Measurements from ENCODE around the gene LMBR1. TPM values are rescaled to one million over a fixed set of nuclear protein-coding genes. Genes with fewer than 3 reads are reported as not detected.

The LMBR1 gene
- total and polyA plus RNA-seq, 2 of the 4 experiments (the other 2 are of a cell fraction) = 11.9 to 19.9 TPM

DNA sequence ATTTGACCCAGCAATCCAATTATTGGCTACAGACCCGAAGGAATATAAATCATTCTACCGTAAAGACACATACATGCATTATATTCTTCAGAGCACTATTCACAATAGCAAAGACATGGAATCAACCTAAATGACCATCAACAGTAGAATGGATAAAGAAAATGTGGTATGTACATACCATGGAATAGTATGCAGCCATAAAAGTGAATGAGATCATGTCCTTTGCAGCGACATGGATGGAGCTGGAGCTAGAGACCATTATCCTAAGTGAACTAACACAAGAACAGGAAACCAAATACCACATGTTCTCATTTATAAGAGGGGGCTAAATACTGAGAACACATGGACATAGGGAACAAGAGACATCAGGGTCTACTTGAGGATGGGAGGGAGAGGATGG lies 44.0 kb downstream of the LMBR1 start:
- Histone ChIP-seq H3K18ac (ENCODE audit: low read depth, low read length) (no peak overlapping the region), H4K91ac (ENCODE audit: insufficient read depth, low read depth, low read length) (no peak overlapping the region), H3K27me3 (ENCODE audit: control insufficient read depth, insufficient read depth, low read length) (no peaks in the 10 kb centered on the region), H3K4me3 (ENCODE audit: insufficient read depth, low read depth, low read length) (no peak overlapping the region), H3K9me3 (ENCODE audit: control insufficient read depth, insufficient read depth, low read length) (0 out of 2 replicates have a peak, but pooled peaks cover 2% of the 10 kb centered on the region), H3K36me3 (ENCODE audit: control insufficient read depth, insufficient read depth, low read length) (no peaks in the 10 kb centered on the region), H4K20me1 (ENCODE audit: insufficient read depth, low read length) (0 out of 2 replicates have a peak, but pooled peaks cover 7% of the 10 kb centered on the region), H3K79me1 (ENCODE audit: low read depth in 1 of 2, low read length in 2 of 2) (peaks cover 8 to 22% of the 10 kb centered on the region in 2 experiments; a peak in 3 of 4 replicates), H2BK5ac (ENCODE audit: low read depth, low read length, poor library complexity, severe bottlenecking) (no peak overlapping the region), H3K9ac (ENCODE audit: low read depth, low read length) (no peak overlapping the region), H2AK9ac (replicated peaks; ENCODE audit: low read depth, low read length, poor library complexity) (no peak overlapping the region), H3K56ac (ENCODE audit: extremely low read depth, insufficient read depth, low read length) (no peak overlapping the region), H2AK5ac (ENCODE audit: low read depth, low read length) (no peak overlapping the region), H3K23ac (ENCODE audit: low read depth, low read length) (no peak overlapping the region), H2BK120ac (ENCODE audit: low read depth, low read length) (no peak overlapping the region), H4K8ac (ENCODE audit: low read depth in 2 of 2, low read length in 2 of 2) (no peak overlapping the region), H3K4me1 (ENCODE audit: control insufficient read depth, insufficient read depth, low read length) (peaks cover 2% of the 10 kb centered on the region; the same call in 1 of the 2 replicates), H2BK15ac (ENCODE audit: low read depth, low read length) (no peak overlapping the region), H4K5ac (ENCODE audit: low read depth, low read length) (no peak overlapping the region), H3K4ac (ENCODE audit: low read depth, low read length) (no peak overlapping the region), H3K27ac (ENCODE audit: insufficient read depth, low read length) (no peak overlapping the region), H3K4me2 (ENCODE audit: low read depth, low read length) (no peak overlapping the region), H2BK20ac (ENCODE audit: low read depth, low read length) (no peak overlapping the region), H2AFZ (replicated peaks; ENCODE audit: low read length, poor library complexity) (no peak overlapping the region), H3K14ac (replicated peaks; ENCODE audit: low read depth, low read length) (no peak overlapping the region), H3K9me1 (ENCODE audit: insufficient read depth, low read length) (peaks cover 3% of the 10 kb centered on the region; the same call in 1 of the 2 replicates)
- ATAC-seq (ENCODE audit: low read depth) (no peak), DNase-seq (no peak)
- dilution Hi-C loops (cut with HindIII; ENCODE audit: low sequenced_read_pairs, unreplicated experiment) (no loop called here), intact Hi-C loops (cut with micrococcal nuclease) (no loop called here), in situ Hi-C loops (cut with MboI; ENCODE audit: low sequenced_read_pairs) (no loop called here)
- TF ChIP-seq, protein P1, sequence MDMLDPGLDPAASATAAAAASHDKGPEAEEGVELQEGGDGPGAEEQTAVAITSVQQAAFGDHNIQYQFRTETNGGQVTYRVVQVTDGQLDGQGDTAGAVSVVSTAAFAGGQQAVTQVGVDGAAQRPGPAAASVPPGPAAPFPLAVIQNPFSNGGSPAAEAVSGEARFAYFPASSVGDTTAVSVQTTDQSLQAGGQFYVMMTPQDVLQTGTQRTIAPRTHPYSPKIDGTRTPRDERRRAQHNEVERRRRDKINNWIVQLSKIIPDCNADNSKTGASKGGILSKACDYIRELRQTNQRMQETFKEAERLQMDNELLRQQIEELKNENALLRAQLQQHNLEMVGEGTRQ (IDR thresholded peaks at IDR 0.05; ENCODE audit: low read depth, low read length) = no peak
- no peak for TF ChIP-seq FOS (IDR thresholded peaks at IDR 0.05; ENCODE audit: low read depth, low read length)
- TF ChIP-seq, protein P2, sequence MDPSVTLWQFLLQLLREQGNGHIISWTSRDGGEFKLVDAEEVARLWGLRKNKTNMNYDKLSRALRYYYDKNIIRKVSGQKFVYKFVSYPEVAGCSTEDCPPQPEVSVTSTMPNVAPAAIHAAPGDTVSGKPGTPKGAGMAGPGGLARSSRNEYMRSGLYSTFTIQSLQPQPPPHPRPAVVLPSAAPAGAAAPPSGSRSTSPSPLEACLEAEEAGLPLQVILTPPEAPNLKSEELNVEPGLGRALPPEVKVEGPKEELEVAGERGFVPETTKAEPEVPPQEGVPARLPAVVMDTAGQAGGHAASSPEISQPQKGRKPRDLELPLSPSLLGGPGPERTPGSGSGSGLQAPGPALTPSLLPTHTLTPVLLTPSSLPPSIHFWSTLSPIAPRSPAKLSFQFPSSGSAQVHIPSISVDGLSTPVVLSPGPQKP (IDR thresholded peaks at IDR 0.05; ENCODE audit: borderline replicate concordance, low read depth, low read length) = no peak
- TF ChIP-seq BHLHE40 (IDR thresholded peaks at IDR 0.05; ENCODE audit: low read depth, low read length) = no peak
- TF ChIP-seq, protein P3, sequence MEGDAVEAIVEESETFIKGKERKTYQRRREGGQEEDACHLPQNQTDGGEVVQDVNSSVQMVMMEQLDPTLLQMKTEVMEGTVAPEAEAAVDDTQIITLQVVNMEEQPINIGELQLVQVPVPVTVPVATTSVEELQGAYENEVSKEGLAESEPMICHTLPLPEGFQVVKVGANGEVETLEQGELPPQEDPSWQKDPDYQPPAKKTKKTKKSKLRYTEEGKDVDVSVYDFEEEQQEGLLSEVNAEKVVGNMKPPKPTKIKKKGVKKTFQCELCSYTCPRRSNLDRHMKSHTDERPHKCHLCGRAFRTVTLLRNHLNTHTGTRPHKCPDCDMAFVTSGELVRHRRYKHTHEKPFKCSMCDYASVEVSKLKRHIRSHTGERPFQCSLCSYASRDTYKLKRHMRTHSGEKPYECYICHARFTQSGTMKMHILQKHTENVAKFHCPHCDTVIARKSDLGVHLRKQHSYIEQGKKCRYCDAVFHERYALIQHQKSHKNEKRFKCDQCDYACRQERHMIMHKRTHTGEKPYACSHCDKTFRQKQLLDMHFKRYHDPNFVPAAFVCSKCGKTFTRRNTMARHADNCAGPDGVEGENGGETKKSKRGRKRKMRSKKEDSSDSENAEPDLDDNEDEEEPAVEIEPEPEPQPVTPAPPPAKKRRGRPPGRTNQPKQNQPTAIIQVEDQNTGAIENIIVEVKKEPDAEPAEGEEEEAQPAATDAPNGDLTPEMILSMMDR (conservative IDR thresholded peaks at IDR 0.05; ENCODE audit: low read depth, low read length) = no peak
- no peak for TF ChIP-seq NFE2L2 (IDR thresholded peaks at IDR 0.05; ENCODE audit: low read depth, low read length)
- TF ChIP-seq RFX5 (IDR thresholded peaks at IDR 0.05; ENCODE audit: low read depth, low read length) = no peak
- TF ChIP-seq SMC3 (IDR thresholded peaks at IDR 0.05; ENCODE audit: low read depth, low read length) = no peak
- no peak for TF ChIP-seq POLR2A (IDR thresholded peaks at IDR 0.05; ENCODE audit: low read depth, low read length)
- no peak for TF ChIP-seq CHD1 (IDR thresholded peaks at IDR 0.05; ENCODE audit: low read depth, low read length)
- no peak for TF ChIP-seq CEBPB (IDR thresholded peaks at IDR 0.05; ENCODE audit: low read depth, low read length)
- no peak for TF ChIP-seq MXI1 (IDR thresholded peaks at IDR 0.05; ENCODE audit: borderline replicate concordance, low read depth, low read length)
- no peak for TF ChIP-seq MAFK (IDR thresholded peaks at IDR 0.05; ENCODE audit: low read depth, low read length)
- ChIA-PET CTCF (no interaction called here), POLR2A (ENCODE audit: unreplicated experiment) (no interaction called here)
- no TSS peak for BruUV-seq (replicated peaks)
- WGBS, 2 experiments (ENCODE audit: extremely low coverage in 2 of 2, insufficient read length in 1 of 2) = no CpG with 5 or more reads among the region's 3 CpGs

Measured in IMR-90 (cell line).